Measurements from ENCODE around the gene ZBTB5.

The ZBTB5 gene

GRCh38 chr9:37436540-37436939 is 28.7 kb downstream of the ZBTB5 start:
- no peak overlapping the region for H3K4ac ChIP-seq (ENCODE audit: low read depth, low read length)
- H3K56ac ChIP-seq (ENCODE audit: low read length): no peak overlapping the region
- H4K8ac ChIP-seq (ENCODE audit: low read depth, low read length): no peak overlapping the region
- no peak overlapping the region for H3K23ac ChIP-seq (ENCODE audit: low read length)
- H3K79me2 ChIP-seq (ENCODE audit: control insufficient read depth, insufficient read depth, low read length): peaks cover 2% of the 10 kb centered on the region
- no peak overlapping the region for H2BK5ac ChIP-seq (ENCODE audit: low read length)
- H4K5ac ChIP-seq (ENCODE audit: low read length): no peak overlapping the region
- no peaks in the 10 kb centered on the region for H3K27me3 ChIP-seq (ENCODE audit: insufficient read depth, low read length, poor library complexity)
- no peak overlapping the region for H3K27ac ChIP-seq (ENCODE audit: low read depth, low read length)
- no peak overlapping the region for H3K4me3 ChIP-seq (ENCODE audit: low read length)
- H2AK5ac ChIP-seq (ENCODE audit: low read length): no peak overlapping the region
- no peak overlapping the region for H2BK15ac ChIP-seq (replicated peaks; ENCODE audit: low read depth)
- WGBS (ENCODE audit: extremely low coverage, insufficient coverage, low lambda C conversion rate): no CpG with 5 or more reads among the region's 5 CpGs
- H3K4me2 ChIP-seq (ENCODE audit: low read length): no peak overlapping the region
- H3K4me1 ChIP-seq (ENCODE audit: control insufficient read depth, low read depth, low read length): no peaks in the 10 kb centered on the region
- peaks cover 18% of the 10 kb centered on the region for H3K79me1 ChIP-seq (ENCODE audit: low read length)
- no peak overlapping the region for H2BK120ac ChIP-seq (ENCODE audit: low read depth, low read length)
- H3K9ac ChIP-seq (ENCODE audit: low read length): no peak overlapping the region
- no peak overlapping the region for H3K18ac ChIP-seq (ENCODE audit: low read length)
- peaks cover 28% of the 10 kb centered on the region for H3K36me3 ChIP-seq (ENCODE audit: control insufficient read depth, insufficient read depth, low read length)
- no peak for DNase-seq

GRCh38 chr9:37433867-37434371 is 31.3 kb downstream of the ZBTB5 start:
- no CpG with 5 or more reads among the region's 7 CpGs for WGBS (ENCODE audit: extremely low coverage, insufficient coverage, low lambda C conversion rate)
- Histone ChIP-seq H2BK15ac (replicated peaks; ENCODE audit: low read depth) (no peak overlapping the region), H2BK120ac (ENCODE audit: low read depth, low read length) (no peak overlapping the region), H4K5ac (ENCODE audit: low read length) (no peak overlapping the region), H3K18ac (ENCODE audit: low read length) (no peak overlapping the region), H3K79me2 (ENCODE audit: control insufficient read depth, insufficient read depth, low read length) (no peaks in the 10 kb centered on the region), H3K4me1 (ENCODE audit: control insufficient read depth, low read depth, low read length) (no peaks in the 10 kb centered on the region), H3K36me3 (ENCODE audit: control insufficient read depth, insufficient read depth, low read length) (peaks cover 22% of the 10 kb centered on the region), H3K4ac (ENCODE audit: low read depth, low read length) (no peak overlapping the region), H3K4me2 (ENCODE audit: low read length) (no peak overlapping the region), H3K23ac (ENCODE audit: low read length) (no peak overlapping the region), H3K27ac (ENCODE audit: low read depth, low read length) (peak overlapping the region; percentile 14), H4K8ac (ENCODE audit: low read depth, low read length) (no peak overlapping the region), H2AK5ac (ENCODE audit: low read length) (no peak overlapping the region), H3K27me3 (ENCODE audit: insufficient read depth, low read length, poor library complexity) (no peaks in the 10 kb centered on the region), H3K56ac (ENCODE audit: low read length) (no peak overlapping the region), H2BK5ac (ENCODE audit: low read length) (no peak overlapping the region), H3K4me3 (ENCODE audit: low read length) (no peak overlapping the region), H3K9ac (ENCODE audit: low read length) (no peak overlapping the region), H3K79me1 (ENCODE audit: low read length) (peaks cover 10% of the 10 kb centered on the region)
- peak; percentile 46 for DNase-seq

DNA sequence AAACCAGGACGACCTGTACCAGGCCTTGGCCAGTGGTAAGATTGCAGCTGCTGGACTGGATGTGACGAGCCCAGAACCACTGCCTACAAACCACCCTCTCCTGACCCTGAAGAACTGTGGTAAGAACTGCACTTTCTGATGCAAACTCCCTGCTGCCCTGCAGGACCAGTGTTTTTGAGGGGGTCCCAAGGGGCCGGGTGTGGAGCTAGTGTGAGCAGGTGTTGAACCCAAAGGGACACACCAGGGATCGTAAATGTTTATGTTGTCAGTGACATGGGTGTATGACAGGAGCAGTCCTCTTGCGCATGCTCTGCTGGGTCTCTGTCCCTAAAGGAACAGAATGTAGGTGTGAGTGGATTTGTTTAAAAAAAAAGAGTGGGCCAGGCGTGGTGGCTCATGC is 33.2 kb downstream of the ZBTB5 start:
- Histone ChIP-seq H2BK120ac (ENCODE audit: low read depth, low read length) (no peak overlapping the region), H3K4ac (ENCODE audit: low read depth, low read length) (no peak overlapping the region), H3K27ac (ENCODE audit: low read depth, low read length) (no peak overlapping the region), H3K4me3 (ENCODE audit: low read length) (no peak overlapping the region), H3K36me3 (ENCODE audit: control insufficient read depth, insufficient read depth, low read length) (peaks cover 15% of the 10 kb centered on the region), H4K8ac (ENCODE audit: low read depth, low read length) (no peak overlapping the region), H3K79me2 (ENCODE audit: control insufficient read depth, insufficient read depth, low read length) (no peaks in the 10 kb centered on the region), H3K9ac (ENCODE audit: low read length) (no peak overlapping the region), H3K23ac (ENCODE audit: low read length) (no peak overlapping the region), H2BK5ac (ENCODE audit: low read length) (no peak overlapping the region), H3K4me1 (ENCODE audit: control insufficient read depth, low read depth, low read length) (no peaks in the 10 kb centered on the region), H3K79me1 (ENCODE audit: low read length) (peaks cover 2% of the 10 kb centered on the region), H3K56ac (ENCODE audit: low read length) (no peak overlapping the region), H3K27me3 (ENCODE audit: insufficient read depth, low read length, poor library complexity) (no peaks in the 10 kb centered on the region), H4K5ac (ENCODE audit: low read length) (no peak overlapping the region), H2BK15ac (replicated peaks; ENCODE audit: low read depth) (no peak overlapping the region), H3K4me2 (ENCODE audit: low read length) (no peak overlapping the region), H2AK5ac (ENCODE audit: low read length) (no peak overlapping the region), H3K18ac (ENCODE audit: low read length) (no peak overlapping the region)
- DNase-seq: no peak
- WGBS (ENCODE audit: extremely low coverage, insufficient coverage, low lambda C conversion rate): no CpG with 5 or more reads among the region's 6 CpGs

- no peaks in the 10 kb centered on the region for H3K79me2 ChIP-seq (ENCODE audit: control insufficient read depth, insufficient read depth, low read length)
- no peak overlapping the region for H3K18ac ChIP-seq (ENCODE audit: low read length)
- no peak overlapping the region for H3K27ac ChIP-seq (ENCODE audit: low read depth, low read length)
- H3K9ac ChIP-seq (ENCODE audit: low read length): no peak overlapping the region
- H4K8ac ChIP-seq (ENCODE audit: low read depth, low read length): no peak overlapping the region
- H2BK15ac ChIP-seq (replicated peaks; ENCODE audit: low read depth): no peak overlapping the region
- H3K36me3 ChIP-seq (ENCODE audit: control insufficient read depth, insufficient read depth, low read length): peaks cover 9% of the 10 kb centered on the region
- H3K79me1 ChIP-seq (ENCODE audit: low read length): no peaks in the 10 kb centered on the region
- WGBS (ENCODE audit: extremely low coverage, insufficient coverage, low lambda C conversion rate): no CpG with 5 or more reads among the region's 14 CpGs
- DNase-seq: peak; percentile 60
- no peak overlapping the region for H3K4me3 ChIP-seq (ENCODE audit: low read length)
- H3K56ac ChIP-seq (ENCODE audit: low read length): no peak overlapping the region
- no peak overlapping the region for H2AK5ac ChIP-seq (ENCODE audit: low read length)
- H4K5ac ChIP-seq (ENCODE audit: low read length): no peak overlapping the region
- no peak overlapping the region for H2BK5ac ChIP-seq (ENCODE audit: low read length)
- no peak overlapping the region for H3K4ac ChIP-seq (ENCODE audit: low read depth, low read length)
- H2BK120ac ChIP-seq (ENCODE audit: low read depth, low read length): no peak overlapping the region
- no peaks in the 10 kb centered on the region for H3K4me1 ChIP-seq (ENCODE audit: control insufficient read depth, low read depth, low read length)
- H3K4me2 ChIP-seq (ENCODE audit: low read length): no peak overlapping the region
- no peak overlapping the region for H3K23ac ChIP-seq (ENCODE audit: low read length)
- H3K27me3 ChIP-seq (ENCODE audit: insufficient read depth, low read length, poor library complexity): no peaks in the 10 kb centered on the region
Measured at GRCh38 chr9:37430841-37431597, 34.2 kb downstream of the ZBTB5 start.

DNA sequence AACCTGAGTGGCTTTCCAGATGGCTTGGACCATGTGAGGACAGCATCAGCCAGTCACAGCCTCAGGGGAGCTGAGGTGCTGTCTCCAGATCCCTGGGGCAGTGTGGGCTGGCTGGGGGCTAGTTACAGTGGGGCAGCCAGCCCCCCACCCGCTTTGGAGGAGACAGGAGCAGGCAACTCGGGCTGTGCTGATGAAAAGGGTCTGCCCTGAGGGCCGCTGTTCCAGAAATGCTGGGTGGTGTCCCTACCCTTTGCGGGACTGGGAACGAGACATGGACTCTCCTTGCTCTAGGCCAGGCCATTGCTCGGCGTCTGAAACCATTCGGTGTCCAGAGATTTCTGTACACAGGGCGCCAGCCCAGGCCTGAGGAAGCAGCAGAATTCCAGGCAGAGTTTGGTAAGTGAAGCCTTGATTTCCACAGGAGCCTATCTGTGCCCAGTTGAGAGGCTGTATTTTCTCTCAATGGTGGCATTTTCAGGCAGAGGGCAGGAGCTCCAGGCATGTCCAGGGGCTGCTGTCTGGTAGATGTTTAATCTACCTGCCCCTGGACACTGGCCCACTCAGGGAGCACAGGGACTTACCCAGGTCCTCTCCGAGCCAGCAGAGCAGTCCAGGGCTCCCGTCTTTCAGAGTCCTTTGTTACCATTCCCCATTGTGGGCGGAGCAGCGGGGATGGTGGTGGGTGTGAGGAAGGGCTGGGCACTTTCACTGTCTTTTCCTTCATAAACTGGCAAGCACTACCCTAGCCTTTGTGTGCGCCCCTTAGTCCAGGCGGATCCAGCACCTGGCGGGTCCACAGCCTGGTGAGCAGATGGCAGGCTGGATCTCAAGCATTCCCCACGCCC is 35.6 kb downstream of the ZBTB5 start:
- H3K23ac ChIP-seq (ENCODE audit: low read length): no peak overlapping the region
- peaks cover 10% of the 10 kb centered on the region for H3K79me1 ChIP-seq (ENCODE audit: low read length)
- no peak overlapping the region for H4K5ac ChIP-seq (ENCODE audit: low read length)
- H3K36me3 ChIP-seq (ENCODE audit: control insufficient read depth, insufficient read depth, low read length): peaks cover 6% of the 10 kb centered on the region
- no peak overlapping the region for H4K8ac ChIP-seq (ENCODE audit: low read depth, low read length)
- H3K4me2 ChIP-seq (ENCODE audit: low read length): no peak overlapping the region
- no peaks in the 10 kb centered on the region for H3K27me3 ChIP-seq (ENCODE audit: insufficient read depth, low read length, poor library complexity)
- no peak overlapping the region for H3K9ac ChIP-seq (ENCODE audit: low read length)
- H2BK5ac ChIP-seq (ENCODE audit: low read length): no peak overlapping the region
- H3K4me3 ChIP-seq (ENCODE audit: low read length): no peak overlapping the region
- peaks cover 5% of the 10 kb centered on the region for H3K79me2 ChIP-seq (ENCODE audit: control insufficient read depth, insufficient read depth, low read length)
- no peak overlapping the region for H2BK15ac ChIP-seq (replicated peaks; ENCODE audit: low read depth)
- no peak overlapping the region for H2BK120ac ChIP-seq (ENCODE audit: low read depth, low read length)
- H3K18ac ChIP-seq (ENCODE audit: low read length): no peak overlapping the region
- H3K4me1 ChIP-seq (ENCODE audit: control insufficient read depth, low read depth, low read length): no peaks in the 10 kb centered on the region
- H3K4ac ChIP-seq (ENCODE audit: low read depth, low read length): no peak overlapping the region
- DNase-seq: no peak
- no peak overlapping the region for H3K56ac ChIP-seq (ENCODE audit: low read length)
- whole genome bisulfite sequencing (ENCODE audit: extremely low coverage, insufficient coverage, low lambda C conversion rate): no CpG with 5 or more reads among the region's 17 CpGs
- H2AK5ac ChIP-seq (ENCODE audit: low read length): no peak overlapping the region
- H3K27ac ChIP-seq (ENCODE audit: low read depth, low read length): no peak overlapping the region
